GM18499 (cell line): ENCODE measurements around the gene SLC7A10.
"Not testable (repeated sequence)": the region's sequence is repeated elsewhere in the genome, so short reads cannot be mapped to it uniquely, and the experiment has no call there.

ENCODE experiments used
- ATAC-seq: cut with Tn5 transposase; IDR thresholded peaks from one replicate; pipeline ENCODE4 v1.9.1; 2021; ENCODE audit warnings: moderate number of reproducible peaks; ENCODE audit not compliant: insufficient read depth, unreplicated experiment

SLC7A10 gene

GRCh38 chr19:33220115-33220514 lies 5.5 kb downstream of the SLC7A10 start:
- no peak for ATAC-seq

GRCh38 chr19:33219261-33219815 lies 6.3 kb downstream of the SLC7A10 start:
- ATAC-seq = no peak

- ATAC-seq = no peak
Observed at GRCh38 chr19:33217881-33218280, 7.8 kb downstream of the SLC7A10 start.

DNA sequence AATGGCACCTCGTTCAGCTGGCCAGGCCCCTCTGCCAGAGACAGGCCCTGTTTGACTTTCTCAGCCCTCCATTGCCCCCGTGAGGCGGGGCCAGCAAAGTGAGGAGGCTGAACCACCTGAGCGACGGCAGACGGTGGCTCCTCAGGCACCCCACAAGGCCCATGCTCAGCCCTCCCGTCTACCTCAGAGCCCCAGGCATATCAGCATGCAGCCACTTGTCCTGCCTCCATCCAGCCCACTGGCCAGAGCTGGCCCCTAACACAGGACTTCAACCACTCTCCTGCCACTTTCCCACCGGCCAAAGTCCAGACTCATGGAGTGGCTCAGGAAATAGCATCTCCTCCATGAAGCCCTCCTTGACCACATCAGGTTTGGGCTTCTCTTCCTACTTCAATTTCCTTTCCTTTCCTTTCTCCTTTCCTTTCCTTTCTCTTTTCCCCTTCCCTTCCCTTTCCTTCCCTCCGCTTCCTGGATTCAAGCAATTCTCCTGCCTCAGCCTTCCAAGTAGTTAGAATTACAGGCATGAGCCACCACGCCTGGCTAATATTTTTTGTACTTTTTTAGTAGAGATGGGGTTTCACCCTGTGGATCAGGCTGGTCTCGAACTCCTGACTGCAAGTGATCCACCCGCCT lies 9.3 kb downstream of the SLC7A10 start:
- ATAC-seq = no peak

DNA sequence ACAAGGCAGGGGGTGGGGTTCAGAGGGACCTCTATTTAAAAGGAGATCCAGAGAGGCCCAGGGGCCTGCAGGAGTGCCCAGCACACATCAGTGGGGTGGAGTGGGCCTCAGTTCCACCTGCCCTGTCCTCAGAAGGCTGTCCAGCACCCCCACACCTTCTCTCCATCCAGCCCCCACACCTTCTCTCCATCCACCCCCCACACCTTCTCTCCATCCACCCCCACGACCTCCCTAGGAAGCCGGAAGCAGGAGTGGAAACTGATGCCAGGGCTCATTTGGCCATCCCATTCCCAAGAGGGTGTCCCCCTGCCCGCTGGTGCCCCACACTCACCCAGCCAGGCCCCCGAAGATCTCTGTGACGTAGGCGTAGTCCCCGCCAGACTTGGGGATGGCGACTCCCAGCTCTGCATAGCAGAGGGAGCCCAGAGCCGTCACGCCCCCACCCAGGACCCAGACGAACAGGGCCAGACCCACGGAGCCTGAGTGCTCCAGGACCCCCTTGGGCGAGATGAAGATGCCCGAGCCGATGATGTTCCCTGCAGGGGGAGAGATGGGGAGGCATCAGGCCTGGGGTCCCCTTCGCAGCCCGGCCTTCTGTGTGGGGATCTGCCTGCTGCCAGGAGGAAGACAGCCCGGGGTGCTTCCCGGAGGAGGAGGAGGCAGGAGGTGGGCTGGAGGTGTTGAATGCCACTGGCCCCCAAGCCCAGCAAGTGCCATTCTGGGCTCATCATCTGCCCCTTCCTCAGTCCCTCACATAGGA lies 10.0 kb downstream of the SLC7A10 start:
- no peak for ATAC-seq

GRCh38 chr19:33214596-33214995 lies 11.1 kb downstream of the SLC7A10 start:
- ATAC-seq = no peak

- ATAC-seq = no peak
Observed at GRCh38 chr19:33212436-33213172, 13.0 kb downstream of the SLC7A10 start.

GRCh38 chr19:33211794-33212435 lies 13.7 kb downstream of the SLC7A10 start:
- ATAC-seq = no peak

GRCh38 chr19:33210266-33210940 lies 15.2 kb downstream of the SLC7A10 start:
- no peak for ATAC-seq

- not testable (repeated sequence) for ATAC-seq
Observed at GRCh38 chr19:33209850-33210230, 15.8 kb downstream of the SLC7A10 start.

- no peak for ATAC-seq
Observed at GRCh38 chr19:33208904-33209849, 16.5 kb downstream of the SLC7A10 start.

DNA sequence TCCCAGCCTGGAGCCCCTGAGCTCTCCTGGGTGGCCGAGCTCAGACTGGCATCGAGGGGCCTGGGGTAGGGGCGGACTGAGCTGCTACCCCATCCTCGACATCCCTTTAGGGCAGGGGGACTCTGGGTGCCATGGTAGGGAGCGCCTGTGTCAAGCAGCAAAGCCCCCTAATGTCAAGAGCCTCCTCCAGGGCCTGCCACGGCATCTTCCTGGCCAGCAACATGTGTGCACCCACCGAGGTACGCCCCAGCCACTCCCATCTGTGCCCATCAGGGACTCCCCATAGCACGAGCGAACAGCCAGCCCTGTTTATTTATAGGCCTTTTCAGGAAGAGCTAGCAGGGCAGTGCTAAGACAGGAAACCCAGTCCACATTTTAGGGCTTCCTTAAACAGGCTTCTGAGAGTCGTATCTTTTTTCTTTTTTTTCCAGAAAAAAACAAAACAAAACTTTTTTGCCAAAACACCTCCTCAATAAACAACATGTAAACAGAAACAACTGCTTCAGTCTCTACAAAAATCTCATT lies 17.2 kb downstream of the SLC7A10 start:
- no peak for ATAC-seq

GRCh38 chr19:33207903-33208302 lies 17.7 kb downstream of the SLC7A10 start:
- no peak for ATAC-seq

GRCh38 chr19:33207040-33207620 lies 18.5 kb downstream of the SLC7A10 start:
- ATAC-seq = no peak

DNA sequence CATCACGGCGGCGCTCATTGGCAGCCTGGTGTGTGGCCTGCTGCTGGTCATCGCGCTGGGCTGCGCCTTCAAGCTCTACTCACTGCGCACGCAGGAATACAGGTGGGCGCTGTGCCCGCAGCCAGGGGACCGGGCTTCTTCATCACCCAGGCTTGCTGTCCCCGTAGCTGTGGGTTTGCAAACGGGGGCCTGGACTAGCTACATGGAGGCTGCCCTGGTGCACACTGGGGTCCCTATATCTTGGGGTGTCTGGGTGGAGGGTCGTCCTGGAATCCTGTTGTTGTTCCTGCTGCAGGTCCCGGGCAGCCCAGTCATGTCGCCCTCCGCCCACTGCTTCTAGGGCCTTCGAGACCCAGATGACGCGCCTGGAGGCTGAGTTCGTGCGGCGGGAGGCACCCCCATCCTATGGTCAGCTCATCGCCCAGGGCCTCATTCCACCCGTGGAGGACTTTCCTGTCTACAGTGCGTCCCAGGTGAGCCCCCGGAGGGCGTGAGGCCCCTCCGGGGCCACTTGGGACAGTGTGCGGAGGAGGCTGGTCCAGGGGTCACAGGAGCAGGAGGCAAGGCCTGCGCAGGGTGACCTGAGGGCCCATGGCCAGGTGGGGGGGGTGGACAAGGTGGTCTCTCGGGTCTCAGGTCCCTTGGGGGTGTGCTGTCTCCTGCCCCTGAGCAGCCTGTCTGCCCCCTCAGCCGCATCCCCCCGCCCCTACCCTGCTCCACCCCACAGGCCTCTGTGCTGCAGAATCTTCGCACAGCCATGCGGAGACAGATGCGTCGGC lies 19.2 kb downstream of the SLC7A10 start:
- no peak for ATAC-seq

DNA sequence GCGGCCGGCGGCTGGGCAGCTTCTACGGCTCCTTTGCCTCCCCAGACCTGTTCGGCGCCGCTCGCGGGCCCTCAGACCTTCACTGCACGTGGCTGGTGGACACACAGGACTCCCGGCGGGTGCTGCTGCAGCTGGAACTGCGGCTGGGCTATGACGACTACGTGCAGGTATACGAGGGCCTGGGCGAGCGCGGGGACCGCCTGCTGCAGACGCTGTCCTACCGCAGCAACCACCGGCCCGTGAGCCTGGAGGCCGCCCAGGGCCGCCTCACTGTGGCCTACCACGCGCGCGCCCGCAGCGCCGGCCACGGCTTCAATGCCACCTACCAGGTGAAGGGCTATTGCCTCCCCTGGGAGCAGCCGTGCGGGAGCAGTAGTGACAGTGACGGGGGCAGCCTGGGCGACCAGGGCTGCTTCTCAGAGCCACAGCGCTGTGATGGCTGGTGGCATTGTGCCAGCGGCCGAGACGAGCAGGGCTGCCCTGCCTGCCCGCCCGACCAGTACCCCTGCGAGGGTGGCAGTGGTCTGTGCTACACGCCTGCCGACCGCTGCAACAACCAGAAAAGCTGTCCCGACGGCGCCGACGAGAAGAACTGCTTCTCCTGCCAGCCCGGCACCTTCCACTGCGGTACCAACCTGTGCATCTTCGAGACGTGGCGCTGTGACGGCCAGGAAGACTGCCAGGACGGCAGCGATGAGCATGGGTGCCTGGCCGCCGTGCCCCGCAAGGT lies 20.0 kb downstream of the SLC7A10 start:
- no peak for ATAC-seq

GRCh38 chr19:33205110-33205509 lies 20.5 kb downstream of the SLC7A10 start:
- ATAC-seq = no peak
